GM23338 (cell line): ENCODE data around the gene REM2. TPM values are rescaled to one million over a fixed set of nuclear protein-coding genes. Genes with fewer than 3 reads are reported as not detected.
"Not testable (repeated sequence)": the region's sequence is repeated elsewhere in the genome, so short reads cannot be mapped to it uniquely, and the experiment has no call there.

Experiments
- ATAC-seq: fragments of 200-7000 bp; cut with Tn5 transposase; 3 replicates; pipeline ENCODE4 v1.9.1; 2020
- DNase-seq: peaks from one replicate; pipeline ENCODE4 v3.0.0-alpha.2; 2015; ENCODE audit warnings: low spot score
- H2AFZ ChIP-seq: fragments of 200-600 bp; sonication (generic); 2 replicates; pipeline ENCODE4 v1.8.0; 2016; ENCODE audit warnings: antibody characterized with exemption, mild to moderate bottlenecking, moderate library complexity
- H3F3A ChIP-seq: fragments of 200-600 bp; sonication (generic); replicated peaks from 2 replicates; pipeline ENCODE4 v1.8.0; 2017; ENCODE audit warnings: antibody characterized with exemption, mixed run types, low read depth
- H3K27ac ChIP-seq: fragments of 200-600 bp; sonication (generic); 2 replicates; pipeline ENCODE4 v1.6.1; 2016; ENCODE audit warnings: low read depth
- H3K27me3 ChIP-seq: fragments of 200-600 bp; sonication (generic); 2 replicates; pipeline ENCODE4 v1.8.0; 2016; ENCODE audit warnings: mild to moderate bottlenecking, mixed run types, moderate library complexity; ENCODE audit not compliant: insufficient read depth
- H3K36me3 ChIP-seq: fragments of 200-600 bp; sonication (generic); 2 replicates; pipeline ENCODE4 v1.8.0; 2016; ENCODE audit warnings: mild to moderate bottlenecking; ENCODE audit not compliant: insufficient read depth
- H3K4me1 ChIP-seq: fragments of 200-600 bp; sonication (generic); 2 replicates; pipeline ENCODE4 v1.8.0; 2016; ENCODE audit warnings: mild to moderate bottlenecking, moderate library complexity; ENCODE audit not compliant: insufficient read depth
- H3K4me2 ChIP-seq: fragments of 200-600 bp; sonication (generic); 2 replicates; pipeline ENCODE4 v1.7.1; 2017; ENCODE audit warnings: mixed run types
- H3K4me3 ChIP-seq: fragments of 200-600 bp; sonication (generic); 2 replicates; pipeline ENCODE4 v1.6.1; 2016; ENCODE audit warnings: mixed run types
- H3K79me2 ChIP-seq: fragments of 200-600 bp; sonication (generic); replicated peaks from 2 replicates; pipeline ENCODE4 v1.8.0; 2017; ENCODE audit warnings: mild to moderate bottlenecking; ENCODE audit not compliant: insufficient read depth
- H3K9me2 ChIP-seq: fragments of 200-600 bp; sonication (generic); 2 replicates; pipeline ENCODE4 v1.8.0; 2017; ENCODE audit not compliant: insufficient read depth
- H4K20me1 ChIP-seq: fragments of 200-600 bp; sonication (generic); replicated peaks from 2 replicates; pipeline ENCODE4 v1.8.0; 2017; ENCODE audit warnings: mild to moderate bottlenecking; ENCODE audit not compliant: insufficient read depth
- H3K27ac Mint-ChIP-seq: 2 replicates; pipeline ENCODE4 v1.8.0; 2020; ENCODE audit warnings: inconsistent platforms, mild to moderate bottlenecking, moderate library complexity, mixed read lengths
- H3K27me3 Mint-ChIP-seq: 3 replicates; pipeline ENCODE4 v1.8.0; 2022; ENCODE audit warnings: low read depth, mild to moderate bottlenecking, moderate library complexity, mixed read lengths, inconsistent platforms; ENCODE audit not compliant: insufficient read depth, poor library complexity
- H3K36me3 Mint-ChIP-seq: 3 replicates; pipeline ENCODE4 v1.8.0; 2021; ENCODE audit warnings: low read depth, mild to moderate bottlenecking, inconsistent platforms, moderate library complexity, mixed read lengths
- H3K4me1 Mint-ChIP-seq: 3 replicates; pipeline ENCODE4 v1.8.0; 2020; ENCODE audit warnings: mild to moderate bottlenecking, inconsistent platforms, mixed read lengths
- H3K4me3 Mint-ChIP-seq: 3 replicates; pipeline ENCODE4 v1.8.0; 2021; ENCODE audit warnings: moderate library complexity, mild to moderate bottlenecking, inconsistent platforms, mixed read lengths
- H3K9me3 Mint-ChIP-seq: 3 replicates; pipeline ENCODE4 v1.8.0; 2020; ENCODE audit warnings: moderate library complexity, mild to moderate bottlenecking, inconsistent platforms, mixed read lengths
- CREB1 ChIP-seq: fragments of 250-450 bp; sonication (Bioruptor Pico); IDR thresholded peaks from 2 replicates; pipeline ENCODE4 v1.5.0; 2020; ENCODE audit warnings: low read depth, mild to moderate bottlenecking, moderate library complexity
- ETS1 ChIP-seq: IDR thresholded peaks from 2 replicates; pipeline ENCODE4 v1.6.1; 2016; ENCODE audit warnings: antibody characterized with exemption
- JUNB ChIP-seq: IDR thresholded peaks from one replicate; pipeline ENCODE4 v1.6.1; 2016; ENCODE audit warnings: antibody characterized with exemption; ENCODE audit not compliant: unreplicated experiment
- NANOG ChIP-seq: IDR thresholded peaks from 2 replicates; pipeline ENCODE4 v1.6.1; 2016; ENCODE audit warnings: antibody characterized with exemption, borderline replicate concordance
- POLR2AphosphoS5 ChIP-seq: IDR thresholded peaks from 2 replicates; pipeline ENCODE4 v1.6.1; 2016; ENCODE audit warnings: antibody characterized with exemption, low read depth
- REST ChIP-seq: IDR thresholded peaks from one replicate; pipeline ENCODE4 v1.6.1; 2018; ENCODE audit warnings: antibody characterized with exemption; ENCODE audit not compliant: unreplicated experiment
- ZNF114 ChIP-seq: fragments of 250-450 bp; sonication (Bioruptor Pico); IDR thresholded peaks from 2 replicates; pipeline ENCODE4 v1.5.0; 2020; ENCODE audit warnings: mild to moderate bottlenecking, moderate library complexity
- ZNF462 ChIP-seq: fragments of 250-450 bp; sonication (Bioruptor Pico); IDR thresholded peaks from 2 replicates; pipeline ENCODE4 v1.5.0; 2020; ENCODE audit warnings: mild to moderate bottlenecking, moderate library complexity
- polyA plus RNA-seq: library from polyadenylated mRNA; unstranded; fragments of >200 nt; fragmentation: Nextera tagmentation; extraction: Ambion mirVana; gene quantifications from 2 replicates; pipeline ENCODE4 v1.2.1, GENCODE V29; 2016
- total RNA-seq: library from RNA; depleted of rRNA; stranded (reverse); fragments of >200 nt; shearing (Covaris generic); gene quantifications from 2 replicates; pipeline ENCODE4 v1.2.3, GENCODE V29; 2014

REM2 gene
- total and polyA plus RNA-seq, 2 experiments from 2014 or later = 0.31 to 2.9 TPM

GRCh38 chr14:22850944-22851764, 31.9 kb upstream of the REM2 start (continued):
- no peak for TF ChIP-seq REST
- no peak for TF ChIP-seq POLR2AphosphoS5
- TF ChIP-seq CREB1 = no peak
- no peak for TF ChIP-seq ZNF114 (CRISPR knock-in tag)

GRCh38 chr14:22852178-22852577, 30.8 kb upstream of the REM2 start:
- ATAC-seq, H3K27ac ChIP-seq, H2AFZ ChIP-seq, H3K4me3 Mint-ChIP-seq, H3K9me2 ChIP-seq, DNase-seq, H3K36me3 Mint-ChIP-seq, H3K27me3 ChIP-seq, H3K27ac Mint-ChIP-seq, H3K27me3 Mint-ChIP-seq, H3K9me3 Mint-ChIP-seq, H3K4me2 ChIP-seq, H3K79me2 ChIP-seq, H4K20me1 ChIP-seq, H3K36me3 ChIP-seq, H3K4me3 ChIP-seq: not testable (repeated sequence)
- peaks cover 21% of the 10 kb centered on the region for H3F3A ChIP-seq
- peaks cover 26% of the 10 kb centered on the region for H3K4me1 Mint-ChIP-seq
- H3K4me1 ChIP-seq = peaks cover 23% of the 10 kb centered on the region

GRCh38 chr14:22852599-22852939, 30.5 kb upstream of the REM2 start:
- no peaks in the 10 kb centered on the region for H3K79me2 ChIP-seq
- Mint-ChIP-seq H3K36me3 (no peaks in the 10 kb centered on the region; the same call in 2 of the 3 replicates), H3K4me3 (no peak overlapping the region), H3K9me3 (no peaks in the 10 kb centered on the region; the same call in 2 of the 3 replicates), H3K27ac (peak overlapping the region; percentile 84), H3K4me1 (peaks cover 25% of the 10 kb centered on the region), H3K27me3 (peaks cover 6% of the 10 kb centered on the region)
- no peaks in the 10 kb centered on the region for H4K20me1 ChIP-seq
- H3K4me1 ChIP-seq = peaks cover 22% of the 10 kb centered on the region
- ATAC-seq (no peak), DNase-seq (no peak)
- no peaks in the 10 kb centered on the region for H3K27me3 ChIP-seq
- no peaks in the 10 kb centered on the region for H3K9me2 ChIP-seq
- no peak overlapping the region for H3K27ac ChIP-seq
- peaks cover 21% of the 10 kb centered on the region for H3F3A ChIP-seq
- peak overlapping the region; percentile 84; the same call in 1 of the 2 replicates for H3K4me2 ChIP-seq
- peak overlapping the region; percentile 86 for H2AFZ ChIP-seq
- no peak overlapping the region for H3K4me3 ChIP-seq
- no peaks in the 10 kb centered on the region for H3K36me3 ChIP-seq
- TF ChIP-seq ETS1 (no peak), JUNB (no peak), ZNF462 (CRISPR knock-in tag) (no peak), POLR2AphosphoS5 (no peak), NANOG (no peak), ZNF114 (CRISPR knock-in tag) (no peak)
